Subcutaneous abdominal adipose tissue (tissue), 5 donors: ENCODE results near the gene PLA2G2C.
"Not testable (repeated sequence)": the region's sequence is repeated elsewhere in the genome, so short reads cannot be mapped to it uniquely, and the experiment has no call there.

Source experiments
- H3K27ac ChIP-seq: one replicate; pipeline ENCODE4 v1.7.0; 2013; ENCODE audit warnings: low read depth, mild to moderate bottlenecking, inconsistent platforms, low read length, moderate library complexity
- H3K27me3 ChIP-seq, 5 donors: one replicate each; pipeline ENCODE4 v1.7.0; 2013; ENCODE audit warnings: low read length in 5 of 5, inconsistent platforms in 1 of 5; ENCODE audit not compliant: control insufficient read depth in 5 of 5, insufficient read depth in 4 of 5
- H3K36me3 ChIP-seq, 5 donors: one replicate each; pipeline ENCODE4 v1.7.0; 2013; ENCODE audit warnings: low read length in 5 of 5; ENCODE audit not compliant: control insufficient read depth in 5 of 5, insufficient read depth in 5 of 5
- H3K4me1 ChIP-seq, 5 donors: one replicate each; pipeline ENCODE4 v1.7.0; 2013; ENCODE audit warnings: low read length in 5 of 5, mild to moderate bottlenecking in 3 of 5, moderate library complexity in 1 of 5; ENCODE audit not compliant: control insufficient read depth in 5 of 5, insufficient read depth in 5 of 5
- H3K4me3 ChIP-seq, 5 donors: one replicate each; pipeline ENCODE4 v1.7.0; 2013; ENCODE audit warnings: low read length in 5 of 5, low read depth in 1 of 5
- H3K9ac ChIP-seq, 5 donors: one replicate each; pipeline ENCODE4 v1.7.0; 2013; ENCODE audit warnings: low read length in 5 of 5, mild to moderate bottlenecking in 4 of 5, moderate library complexity in 3 of 5
- H3K9me3 ChIP-seq, 5 donors: one replicate each; pipeline ENCODE4 v1.7.0; 2013; ENCODE audit warnings: low read length in 5 of 5; ENCODE audit not compliant: control insufficient read depth in 5 of 5
- donor health status: healthy.
- donor health status: healthy.
- donor health status: healthy.
- donor health status: healthy.
- donor health status: healthy.

The PLA2G2C gene

DNA sequence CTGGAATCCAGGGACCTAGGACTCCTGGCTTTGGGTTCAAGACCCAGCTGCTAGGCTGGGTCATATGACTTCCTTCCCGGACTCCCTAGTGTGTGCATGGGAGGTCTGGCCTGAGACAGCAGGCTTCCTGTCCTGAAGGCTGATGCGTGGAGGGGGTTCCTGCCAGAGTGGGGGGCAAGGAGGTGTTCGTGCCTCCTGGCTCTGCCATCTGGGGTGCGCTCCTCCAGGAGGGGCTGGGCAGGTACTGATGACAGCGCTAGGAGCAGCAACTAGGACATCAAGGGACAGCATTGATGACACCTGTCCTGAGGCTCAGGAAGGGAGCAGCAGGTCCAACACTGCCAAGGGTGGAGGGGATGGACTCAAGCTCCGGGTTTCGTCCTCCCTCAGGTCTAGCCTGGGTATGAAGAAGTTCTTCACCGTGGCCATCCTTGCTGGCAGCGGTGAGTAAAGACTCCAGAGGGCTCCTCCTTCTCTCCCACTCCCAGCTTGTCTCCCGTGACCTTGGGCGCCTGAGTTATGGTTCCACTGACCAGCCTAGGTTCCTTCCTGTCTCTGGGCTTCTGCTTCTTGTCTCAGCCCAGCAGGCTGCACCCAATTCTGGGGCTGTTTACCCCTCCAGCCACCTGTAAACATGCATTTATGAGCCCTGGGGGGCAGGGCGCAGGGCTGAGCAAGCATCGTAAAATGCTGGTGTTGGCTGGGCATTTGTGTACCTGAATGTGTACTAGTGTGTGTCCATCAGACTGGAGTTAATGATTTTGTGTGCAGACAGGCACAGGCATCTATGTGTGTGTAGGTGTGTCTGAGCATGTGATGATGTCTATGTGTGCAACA is 46.3 kb downstream of the PLA2G2C start:
- H3K27me3 ChIP-seq, result peaks cover 0 to 12% (median 5%) of the 10 kb centered on the region in 5 donors
- no peak overlapping the region for H3K9ac ChIP-seq
- H3K27ac ChIP-seq, result no peak overlapping the region
- no peaks in the 10 kb centered on the region for H3K36me3 ChIP-seq
- H3K4me3 ChIP-seq, result no peak overlapping the region
- H3K9me3 ChIP-seq, result no peaks in the 10 kb centered on the region
- H3K4me1 ChIP-seq, result no peaks in the 10 kb centered on the region

DNA sequence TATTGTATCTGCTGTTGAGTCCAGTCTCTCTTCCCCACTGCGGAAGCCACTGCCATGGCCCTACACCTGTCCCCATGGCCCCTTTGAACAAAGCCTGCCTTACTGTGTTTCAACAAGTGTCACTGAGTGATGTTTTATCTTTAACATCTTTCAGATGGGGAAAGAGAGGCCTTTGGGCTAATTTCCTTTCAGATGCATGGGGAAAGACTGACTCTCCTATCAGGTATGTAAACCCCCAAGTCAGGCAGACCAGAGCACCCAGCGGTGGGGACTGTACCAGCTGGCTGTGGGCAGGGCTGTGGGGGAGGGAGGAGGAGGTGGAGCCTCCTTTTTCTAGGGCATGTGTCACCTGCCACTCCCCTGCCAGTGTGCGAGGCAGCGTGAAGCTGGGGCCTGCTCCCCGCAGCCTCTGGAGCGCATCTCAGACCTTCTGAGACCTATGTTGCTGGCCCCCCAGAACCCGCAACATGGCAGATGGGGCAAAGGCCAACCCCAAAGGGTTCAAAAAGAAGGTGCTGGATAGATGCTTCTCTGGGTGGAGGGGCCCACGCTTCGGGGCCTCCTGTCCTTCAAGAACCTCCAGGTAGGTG is 47.3 kb downstream of the PLA2G2C start, which contains the start of gene PLA2G2F:
Gene PLA2G2F, plus strand, starts transcription at position 363 of the 590 bp plus-strand sequence. Its CDS starts 105 bp downstream, at position 468.
- no peaks in the 10 kb centered on the region for H3K9me3 ChIP-seq
- H3K4me3 ChIP-seq, result no peak within 1 kb of the TSS

GRCh38 chr1:20138346-20138745 is 48.0 kb downstream of the PLA2G2C start:
- Histone ChIP-seq H3K9me3 (no peaks in the 10 kb centered on the region), H3K4me1 (no peaks in the 10 kb centered on the region), H3K36me3 (no peaks in the 10 kb centered on the region), H3K9ac (no peak overlapping the region), H3K27me3 (peaks cover 0 to 8% (median 5%) of the 10 kb centered on the region in 5 donors), H3K4me3 (no peak overlapping the region), H3K27ac (no peak overlapping the region)

More for the DNA sequence above, 47.3 kb downstream of the PLA2G2C start, which contains the start of gene PLA2G2F:
- no peak within 1 kb of the TSS for H3K27ac ChIP-seq
- peaks cover 0 to 12% (median 5%) of the 10 kb centered on the region in 5 donors for H3K27me3 ChIP-seq
- no peaks in the 10 kb centered on the region for H3K4me1 ChIP-seq
- H3K9ac ChIP-seq, result no peak within 1 kb of the TSS
- no peaks in the 10 kb centered on the region for H3K36me3 ChIP-seq

GRCh38 chr1:20137604-20138003 is 48.7 kb downstream of the PLA2G2C start:
- Histone ChIP-seq H3K27ac (no peak overlapping the region), H3K9ac (no peak overlapping the region), H3K27me3 (peaks cover 0 to 8% (median 5%) of the 10 kb centered on the region in 5 donors), H3K4me3 (no peak overlapping the region), H3K4me1 (no peaks in the 10 kb centered on the region), H3K36me3 (no peaks in the 10 kb centered on the region), H3K9me3 (no peaks in the 10 kb centered on the region)

GRCh38 chr1:20137055-20137454 is 49.3 kb downstream of the PLA2G2C start:
- H3K9ac ChIP-seq, result no peak overlapping the region
- no peaks in the 10 kb centered on the region for H3K36me3 ChIP-seq
- H3K4me3 ChIP-seq, result no peak overlapping the region
- no peaks in the 10 kb centered on the region for H3K4me1 ChIP-seq
- H3K27ac ChIP-seq, result no peak overlapping the region
- H3K27me3 ChIP-seq, result peaks cover 0 to 8% (median 5%) of the 10 kb centered on the region in 5 donors
- no peaks in the 10 kb centered on the region for H3K9me3 ChIP-seq

DNA sequence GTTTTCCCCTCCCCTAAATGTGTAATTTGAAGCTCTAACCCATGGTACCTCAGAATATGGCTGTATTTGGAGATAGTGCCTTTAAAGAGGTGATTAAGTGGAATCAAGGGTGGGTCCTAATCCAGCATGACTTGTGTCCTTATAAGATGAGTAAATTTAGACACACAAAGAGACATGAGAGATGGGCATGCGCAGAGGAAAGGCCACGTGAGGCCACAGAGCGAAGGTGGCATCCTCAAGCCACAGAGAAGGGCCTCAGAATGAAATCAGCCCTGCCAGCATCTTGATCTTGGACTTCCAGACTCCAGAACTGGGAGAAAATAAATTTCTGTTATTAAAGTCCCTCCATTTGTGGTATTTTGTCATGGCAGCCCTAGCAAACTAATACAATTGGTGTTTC is 50.1 kb downstream of the PLA2G2C start:
- Histone ChIP-seq H3K9me3 (no peaks in the 10 kb centered on the region), H3K36me3 (no peaks in the 10 kb centered on the region), H3K4me1 (no peaks in the 10 kb centered on the region), H3K27ac (no peak overlapping the region), H3K9ac (no peak overlapping the region), H3K27me3 (peaks cover 0 to 5% (median 2%) of the 10 kb centered on the region in 5 donors), H3K4me3 (no peak overlapping the region)

GRCh38 chr1:20134995-20135394 is 51.3 kb downstream of the PLA2G2C start:
- peaks cover 0 to under 1% (median 0%) of the 10 kb centered on the region in 5 donors for H3K9me3 ChIP-seq
- H3K27ac ChIP-seq, result no peak overlapping the region
- H3K9ac ChIP-seq, result no peak overlapping the region
- no peak overlapping the region for H3K4me3 ChIP-seq
- H3K36me3 ChIP-seq, result no peaks in the 10 kb centered on the region
- no peaks in the 10 kb centered on the region for H3K27me3 ChIP-seq
- H3K4me1 ChIP-seq, result no peaks in the 10 kb centered on the region

DNA sequence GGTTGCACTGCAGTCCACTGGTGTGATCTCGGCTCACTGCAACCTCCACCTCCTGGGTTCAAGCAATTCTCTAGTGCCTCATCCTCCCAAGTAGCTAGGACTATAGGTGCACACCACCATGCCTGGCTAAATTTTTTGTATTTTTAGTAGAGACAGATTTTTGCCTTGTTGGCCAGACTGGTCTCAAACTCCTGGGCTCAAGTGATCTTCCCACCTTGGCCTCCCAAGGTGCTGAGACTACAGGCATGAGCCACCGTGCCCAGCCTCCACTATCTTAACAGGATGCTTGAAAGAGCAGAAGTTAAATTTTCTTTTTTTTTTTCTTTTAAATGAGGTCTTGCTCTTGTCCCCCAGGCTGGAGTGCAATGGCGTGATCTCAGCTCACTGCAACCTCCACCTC is 55.8 kb downstream of the PLA2G2C start:
- H3K4me1 ChIP-seq, H3K9me3 ChIP-seq, H3K36me3 ChIP-seq, H3K9ac ChIP-seq, H3K27ac ChIP-seq, H3K4me3 ChIP-seq, H3K27me3 ChIP-seq: not testable (repeated sequence)

GRCh38 chr1:20126806-20127440 is 59.4 kb downstream of the PLA2G2C start:
- H3K9me3 ChIP-seq, result peaks cover 0 to 7% (median 0%) of the 10 kb centered on the region in 5 donors
- H3K27ac ChIP-seq, result no peak overlapping the region
- H3K27me3 ChIP-seq, result peaks cover 0 to 3% (median 0%) of the 10 kb centered on the region in 5 donors
- H3K36me3 ChIP-seq, result no peaks in the 10 kb centered on the region
- no peak overlapping the region for H3K9ac ChIP-seq
- H3K4me1 ChIP-seq, result peaks cover 0 to 11% (median 0%) of the 10 kb centered on the region in 5 donors
- H3K4me3 ChIP-seq, result no peak overlapping the region
